Measurements from ENCODE around the gene DOCK1.

DOCK1 gene

GRCh38 chr10:127402596-127403409 is 497.6 kb downstream of the DOCK1 start:
- no peak for DNase-seq (ENCODE audit: low spot score)

GRCh38 chr10:127405221-127405620 is 500.0 kb downstream of the DOCK1 start:
- no peak for DNase-seq (ENCODE audit: low spot score)

DNA sequence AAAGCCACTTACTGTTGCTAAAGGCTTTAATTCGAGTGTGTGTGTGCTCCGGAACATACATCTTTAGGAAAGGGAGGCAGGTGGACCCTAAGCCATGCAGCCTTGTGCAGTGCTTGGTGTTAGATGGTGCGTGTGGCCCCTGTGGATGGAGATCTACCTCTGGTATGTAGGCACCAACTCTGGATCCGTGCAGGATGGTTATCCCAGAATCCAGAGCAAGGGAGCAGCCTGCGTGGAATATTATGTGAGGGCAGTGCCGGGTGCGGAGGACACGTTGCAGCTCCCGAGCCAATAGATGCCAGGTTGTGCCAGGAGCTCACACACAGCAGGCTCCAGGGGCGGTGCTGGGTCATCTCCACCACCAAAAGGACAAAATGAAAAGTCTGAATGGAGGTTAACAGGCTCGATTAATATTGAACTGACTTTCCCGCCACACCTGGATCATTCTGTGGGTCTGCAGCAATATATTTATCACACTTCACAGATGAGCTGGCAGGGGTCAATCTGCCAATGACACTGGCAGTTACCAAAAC is 500.9 kb downstream of the DOCK1 start:
- no peak for DNase-seq (ENCODE audit: low spot score)

GRCh38 chr10:127407551-127407950 is 502.3 kb downstream of the DOCK1 start:
- no peak for DNase-seq (ENCODE audit: low spot score)

GRCh38 chr10:127408112-127408710 is 503.0 kb downstream of the DOCK1 start:
- no peak for DNase-seq (ENCODE audit: low spot score)

GRCh38 chr10:127408733-127409132 is 503.5 kb downstream of the DOCK1 start:
- DNase-seq (ENCODE audit: low spot score) = no peak

DNA sequence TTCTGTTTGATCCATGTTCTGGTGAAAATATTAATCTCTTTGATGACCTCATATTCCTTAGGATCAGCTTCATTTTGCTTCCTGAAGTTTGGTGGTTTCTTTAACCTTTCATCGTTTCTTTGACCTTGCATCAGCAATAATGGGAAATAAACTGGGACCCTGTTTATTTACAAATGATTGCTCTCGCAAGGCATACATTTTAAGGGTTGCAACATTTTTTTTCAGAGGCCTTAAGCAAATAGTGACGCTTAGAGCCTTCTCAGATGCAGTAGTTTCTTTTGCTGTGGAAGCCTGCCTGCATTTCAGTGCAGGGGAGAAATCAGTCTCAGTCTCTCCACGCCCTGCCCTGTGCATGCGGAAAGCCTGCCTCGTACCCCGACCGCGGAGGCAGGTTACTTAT is 504.8 kb downstream of the DOCK1 start:
- DNase-seq (ENCODE audit: low spot score) = no peak

DNA sequence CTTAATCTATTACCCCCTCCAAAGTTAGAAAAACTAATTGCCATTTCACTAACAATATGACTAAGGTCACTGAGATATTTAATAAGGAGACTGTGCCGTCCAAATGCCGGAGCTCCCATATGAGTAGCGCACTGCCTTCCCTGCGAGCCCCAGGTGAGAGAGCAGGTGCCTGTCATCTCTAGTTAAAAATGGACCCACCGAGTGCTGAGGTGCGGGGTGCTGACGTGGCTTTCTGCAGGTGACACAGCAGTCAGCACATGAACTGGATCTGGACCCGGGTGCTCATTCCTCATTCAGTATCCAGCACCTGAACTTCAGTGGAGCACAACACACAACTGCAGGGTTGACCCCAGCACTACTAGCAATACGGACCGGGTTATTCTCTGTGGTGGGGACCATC is 505.8 kb downstream of the DOCK1 start:
- no peak for DNase-seq (ENCODE audit: low spot score)

DNA sequence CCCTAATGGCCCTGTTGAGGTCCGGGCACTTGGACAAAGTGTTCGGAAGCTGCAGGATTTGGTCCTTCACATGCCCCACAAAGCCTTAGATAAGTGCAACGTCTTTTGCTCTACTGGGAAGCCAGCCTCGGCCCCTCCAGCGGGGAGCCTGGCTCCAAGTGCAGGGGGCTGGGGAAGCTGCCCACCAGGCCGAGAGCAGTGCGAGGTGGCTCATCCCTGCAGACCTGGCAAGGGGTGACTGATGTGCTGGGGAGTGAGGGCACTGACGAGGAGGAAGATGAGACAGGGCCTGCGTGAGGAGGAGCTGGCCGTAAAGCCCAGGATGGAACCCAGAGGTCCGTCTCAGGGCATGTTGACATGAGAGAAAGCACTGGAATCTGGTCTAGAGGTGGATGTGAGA is 508.1 kb downstream of the DOCK1 start:
- DNase-seq (ENCODE audit: low spot score) = no peak

DNA sequence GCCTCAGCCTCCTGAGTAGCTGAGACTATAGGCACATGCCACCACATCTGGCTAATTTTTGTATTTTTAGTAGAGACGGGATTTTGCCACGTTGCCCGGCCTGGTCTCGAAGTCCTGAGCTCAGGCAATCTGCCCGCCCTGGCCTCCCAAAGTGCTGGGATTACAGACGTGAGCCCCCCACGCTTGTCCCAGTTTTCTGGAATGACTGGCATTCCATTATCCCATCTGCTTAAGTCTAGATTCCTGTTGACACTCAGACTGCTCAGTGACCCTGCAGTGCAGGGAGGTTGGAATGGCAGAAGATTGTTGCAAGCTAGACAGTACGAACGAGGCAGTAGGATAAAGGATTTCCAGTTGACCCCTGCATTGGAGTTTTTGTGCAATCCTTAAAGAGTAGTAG is 508.8 kb downstream of the DOCK1 start:
- DNase-seq (ENCODE audit: low spot score) = no peak

GRCh38 chr10:127415116-127415515 is 509.9 kb downstream of the DOCK1 start:
- no peak for DNase-seq (ENCODE audit: low spot score)

DNA sequence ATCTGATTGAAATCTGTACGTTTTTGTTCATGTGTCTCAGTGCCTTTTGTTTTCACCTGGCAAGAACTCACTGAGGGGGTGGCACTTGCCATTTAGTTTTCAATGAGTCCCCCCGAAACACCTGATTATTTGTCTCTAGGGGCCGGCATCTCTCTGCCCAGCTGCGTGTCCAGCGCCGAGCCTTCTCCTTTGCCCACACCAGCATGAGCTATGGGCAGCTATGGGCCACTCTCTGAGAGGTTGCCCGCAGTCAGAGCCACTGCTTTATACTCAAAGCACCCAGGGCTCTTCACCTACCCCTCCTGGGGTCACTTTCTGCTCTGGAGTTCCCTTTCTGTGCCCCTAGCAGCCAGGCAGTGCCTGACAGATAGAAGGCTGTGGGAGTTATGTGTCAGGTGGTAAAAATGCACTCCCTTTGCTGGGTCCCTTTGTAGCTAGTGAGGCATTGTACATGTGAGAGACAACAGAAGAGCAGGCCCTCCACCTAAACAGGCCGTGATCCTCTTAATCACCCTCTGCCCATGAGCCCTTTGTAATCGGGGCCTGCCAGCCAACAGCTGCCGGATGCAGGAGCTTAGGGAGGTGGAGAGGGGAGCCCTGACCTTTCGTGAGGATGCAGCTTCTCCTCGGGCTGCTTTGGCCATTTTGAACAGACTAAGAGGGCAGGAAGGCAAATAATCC is 510.8 kb downstream of the DOCK1 start:
- no peak for DNase-seq (ENCODE audit: low spot score)

GRCh38 chr10:127417031-127417430 is 511.8 kb downstream of the DOCK1 start:
- no peak for DNase-seq (ENCODE audit: low spot score)

DNA sequence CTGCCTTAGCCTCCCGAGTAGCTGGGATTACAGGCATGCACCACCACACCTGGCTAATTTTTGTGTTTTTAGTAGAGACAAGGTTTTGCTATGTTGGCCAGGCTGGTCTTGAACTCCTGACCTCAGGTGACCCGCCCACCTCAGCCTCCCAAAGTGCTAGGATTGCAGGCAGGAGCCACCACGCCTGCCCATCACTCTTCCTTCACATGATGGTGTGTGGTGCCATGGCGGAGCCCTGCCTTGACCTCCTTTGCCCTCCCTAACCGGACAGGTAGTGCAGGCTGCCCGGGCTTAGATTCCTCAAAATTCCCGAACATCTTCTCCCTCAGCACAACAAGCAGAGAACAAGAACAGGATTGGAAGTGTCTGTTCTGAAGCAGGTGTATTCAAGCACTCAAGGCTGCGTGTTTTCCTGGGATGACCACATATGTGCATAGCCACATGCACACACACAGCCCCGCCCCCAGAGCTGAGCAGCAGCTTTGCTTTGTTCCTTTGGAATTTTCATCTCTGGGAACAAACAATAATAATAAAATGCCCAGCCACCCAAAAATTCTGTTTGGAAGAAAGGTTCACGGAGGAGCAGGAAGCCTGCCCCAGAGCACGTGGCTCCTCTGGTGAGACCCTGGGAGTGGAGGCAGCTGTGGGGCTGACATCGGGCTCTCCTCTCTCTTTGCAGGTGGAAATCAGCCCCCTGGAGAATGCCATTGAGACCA is 512.6 kb downstream of the DOCK1 start:
- DNase-seq (ENCODE audit: low spot score) = no peak

DNA sequence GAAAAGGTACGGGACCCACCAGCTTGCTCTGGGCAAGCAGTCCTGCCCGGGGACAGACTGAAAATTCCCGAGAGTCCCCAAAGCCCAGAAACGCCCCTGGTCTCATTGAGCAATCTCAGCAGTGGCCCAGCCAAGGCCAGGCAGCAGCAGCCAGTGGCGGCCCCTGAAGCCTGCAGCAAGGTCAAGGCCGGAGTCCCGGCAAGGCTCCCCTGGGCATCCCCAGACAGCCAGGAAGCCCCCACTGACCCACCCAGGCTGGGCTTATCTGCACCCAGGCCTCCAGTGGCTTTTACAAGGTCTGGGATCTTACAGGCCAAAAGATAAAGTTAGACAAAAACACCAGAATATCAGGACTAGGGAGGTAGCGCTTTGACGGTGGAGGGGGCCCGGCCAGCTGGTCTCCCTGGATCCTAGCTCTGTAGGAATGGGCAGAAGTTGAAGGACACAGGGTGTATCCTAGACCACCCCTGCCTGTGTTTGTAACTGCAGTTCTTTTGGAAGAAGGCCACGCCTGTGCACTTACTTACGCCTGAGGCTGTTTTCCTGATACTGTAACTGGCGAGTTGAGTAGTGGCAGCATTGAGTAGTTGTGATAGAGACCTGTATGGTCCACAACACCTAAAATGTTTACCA is 513.4 kb downstream of the DOCK1 start:
- DNase-seq (ENCODE audit: low spot score) = no peak

DNA sequence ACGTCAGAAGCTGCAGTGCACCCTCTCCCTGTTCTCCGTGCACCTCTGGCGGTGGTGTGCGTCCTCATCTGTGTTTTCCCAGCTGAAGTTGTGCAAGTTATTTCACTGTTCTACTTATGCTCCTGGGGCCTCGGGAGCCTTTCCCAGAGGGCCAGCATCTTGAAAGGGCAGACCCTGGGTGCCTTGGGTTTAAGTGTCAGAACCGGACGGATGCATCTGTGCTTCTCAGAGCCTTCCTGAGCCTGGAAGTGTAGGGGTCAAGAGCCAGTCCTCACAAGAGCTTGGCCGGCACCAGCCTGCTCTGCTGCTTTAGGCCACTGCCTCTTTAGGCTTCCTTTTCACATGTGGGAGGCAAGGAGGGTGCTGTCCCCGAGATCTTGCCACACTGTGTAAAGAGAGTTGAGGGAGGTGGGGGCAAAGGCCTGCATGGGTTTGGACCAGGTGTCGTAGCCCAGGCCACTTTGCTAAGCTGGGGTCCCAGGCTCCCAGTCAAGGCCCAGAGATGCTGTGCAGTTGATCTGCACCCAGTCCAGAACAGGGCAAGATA is 515.0 kb downstream of the DOCK1 start:
- DNase-seq (ENCODE audit: low spot score) = no peak

DNA sequence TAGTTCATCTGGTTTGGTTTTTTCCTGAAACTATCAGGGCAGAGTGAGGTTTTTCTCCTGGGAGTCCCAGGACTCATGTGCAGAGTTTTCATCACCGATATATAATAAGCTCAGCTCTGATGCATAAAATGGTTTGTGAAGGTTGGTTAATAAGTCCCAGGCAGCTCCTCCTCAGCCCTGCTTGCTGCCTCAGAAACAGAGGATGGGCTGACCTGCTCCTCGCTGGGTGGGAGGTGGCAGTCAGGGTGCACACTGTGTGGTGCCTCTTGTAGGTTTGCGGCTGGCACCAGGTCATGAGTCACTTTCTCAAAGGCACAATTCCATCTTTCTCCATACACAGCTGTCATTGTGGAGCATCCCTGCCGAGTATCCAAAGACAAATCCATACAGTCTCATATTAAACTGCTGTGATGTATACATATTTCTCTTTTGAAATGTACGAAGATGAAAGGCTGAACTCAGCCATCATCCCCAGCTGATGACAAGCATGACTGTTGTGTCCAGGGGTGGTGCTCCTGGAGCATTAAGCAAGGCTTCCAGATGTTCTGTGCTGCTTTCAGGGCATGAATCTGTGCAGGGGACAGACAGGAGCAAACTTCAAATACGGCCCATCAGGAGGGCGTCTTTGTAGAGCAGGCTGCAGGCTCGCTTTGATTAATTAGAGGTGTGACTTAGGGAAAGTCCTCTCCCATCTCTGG is 518.1 kb downstream of the DOCK1 start:
- no peak for DNase-seq (ENCODE audit: low spot score)

- no peak for DNase-seq (ENCODE audit: low spot score)
Observed at GRCh38 chr10:127424594-127425264, 519.5 kb downstream of the DOCK1 start.

DNA sequence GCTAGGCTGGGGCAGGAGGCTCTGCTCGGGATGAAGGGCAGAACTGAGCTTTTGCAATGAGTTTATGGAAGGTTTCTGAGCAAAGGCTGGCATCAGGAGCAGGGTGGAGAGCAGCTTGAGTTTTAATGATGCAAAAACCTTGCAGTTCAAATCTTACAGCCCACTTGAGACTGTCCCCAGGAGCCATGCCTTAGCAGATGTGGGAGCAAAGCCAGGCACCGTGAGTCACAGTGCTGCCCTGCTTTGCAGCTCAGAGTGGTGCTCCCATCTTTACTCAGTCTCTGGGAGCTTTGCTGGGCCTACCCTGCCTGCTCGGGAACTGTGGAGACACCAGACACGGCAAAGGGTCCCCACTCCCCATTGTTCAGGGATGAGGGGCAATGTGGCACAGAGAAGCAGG is 521.5 kb downstream of the DOCK1 start:
- DNase-seq (ENCODE audit: low spot score) = no peak

- DNase-seq (ENCODE audit: low spot score) = no peak
Observed at GRCh38 chr10:127427926-127428325, 522.7 kb downstream of the DOCK1 start.
